ENCODE results near the gene BTD. TPM values are rescaled to one million over a fixed set of nuclear protein-coding genes. Genes with fewer than 3 reads are reported as not detected.

The BTD gene
- polyA plus RNA-seq, 2 donors, result 5.1 to 10.6 TPM

DNA sequence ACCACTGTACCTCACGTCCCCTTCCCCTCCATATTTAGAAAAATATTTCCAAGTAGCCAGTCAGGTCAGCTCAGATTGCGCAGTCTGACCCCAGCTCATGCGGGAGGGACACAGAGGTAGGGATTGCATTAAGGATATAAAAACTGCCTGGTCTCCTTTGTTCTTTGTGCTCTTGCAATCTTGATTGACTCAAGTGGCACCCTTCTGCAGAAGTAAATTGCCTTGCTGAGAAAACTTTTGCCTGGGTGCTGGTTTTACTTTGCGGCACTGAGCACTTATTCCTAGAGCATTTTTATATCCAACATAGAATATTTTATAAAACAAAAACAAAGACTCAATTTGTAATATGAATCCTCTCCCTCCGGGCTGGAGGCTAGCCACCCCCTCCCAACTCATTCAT lies 54.8 kb downstream of the BTD start:
- Histone ChIP-seq H3K4me3 (ENCODE audit: low read depth in 1 of 2, low read length in 2 of 2) (no peak overlapping the region), H3K9me3 (ENCODE audit: control insufficient read depth in 2 of 2, insufficient read depth in 1 of 2, low read depth in 1 of 2, low read length in 1 of 2) (peaks cover 6 to 7% of the 10 kb centered on the region in 2 donors), H3K36me3 (ENCODE audit: control insufficient read depth in 2 of 2, insufficient read depth in 2 of 2, low read length in 1 of 2) (no peaks in the 10 kb centered on the region), H3K27me3 (ENCODE audit: control insufficient read depth in 1 of 2, insufficient read depth in 2 of 2, low read length in 2 of 2) (no peaks in the 10 kb centered on the region), H3K4me1 (ENCODE audit: control insufficient read depth in 2 of 2, insufficient read depth in 2 of 2, low read length in 1 of 2) (no peaks in the 10 kb centered on the region), H3K27ac (ENCODE audit: low read depth in 2 of 2, low read length in 1 of 2) (no peak overlapping the region)
- WGBS, 2 donors, result 79 to 99% methylated on average over 5 of the region's 5 CpGs

GRCh38 chr3:15657016-15657415 lies 55.5 kb downstream of the BTD start:
- no peak overlapping the region for H3K4me3 ChIP-seq (ENCODE audit: low read depth in 1 of 2, low read length in 2 of 2)
- H3K27ac ChIP-seq (ENCODE audit: low read depth in 2 of 2, low read length in 1 of 2), result no peak overlapping the region
- no peaks in the 10 kb centered on the region for H3K4me1 ChIP-seq (ENCODE audit: control insufficient read depth in 2 of 2, insufficient read depth in 2 of 2, low read length in 1 of 2)
- H3K27me3 ChIP-seq (ENCODE audit: control insufficient read depth in 1 of 2, insufficient read depth in 2 of 2, low read length in 2 of 2), result no peaks in the 10 kb centered on the region
- H3K36me3 ChIP-seq (ENCODE audit: control insufficient read depth in 2 of 2, insufficient read depth in 2 of 2, low read length in 1 of 2), result no peaks in the 10 kb centered on the region
- peaks cover 6 to 7% of the 10 kb centered on the region in 2 donors for H3K9me3 ChIP-seq (ENCODE audit: control insufficient read depth in 2 of 2, insufficient read depth in 1 of 2, low read depth in 1 of 2, low read length in 1 of 2)

GRCh38 chr3:15659254-15659975 lies 57.9 kb downstream of the BTD start:
- 57 to 80% methylated on average over 5 of the region's 5 CpGs for WGBS, 2 donors
- H3K9me3 ChIP-seq (ENCODE audit: control insufficient read depth in 2 of 2, insufficient read depth in 1 of 2, low read depth in 1 of 2, low read length in 1 of 2), result peaks cover 6 to 7% of the 10 kb centered on the region in 2 donors
- no peaks in the 10 kb centered on the region for H3K27me3 ChIP-seq (ENCODE audit: control insufficient read depth in 1 of 2, insufficient read depth in 2 of 2, low read length in 2 of 2)
- H3K27ac ChIP-seq (ENCODE audit: low read depth in 2 of 2, low read length in 1 of 2), result no peak overlapping the region
- no peak overlapping the region for H3K4me3 ChIP-seq (ENCODE audit: low read depth in 1 of 2, low read length in 2 of 2)
- no peaks in the 10 kb centered on the region for H3K36me3 ChIP-seq (ENCODE audit: control insufficient read depth in 2 of 2, insufficient read depth in 2 of 2, low read length in 1 of 2)
- no peaks in the 10 kb centered on the region for H3K4me1 ChIP-seq (ENCODE audit: control insufficient read depth in 2 of 2, insufficient read depth in 2 of 2, low read length in 1 of 2)

DNA sequence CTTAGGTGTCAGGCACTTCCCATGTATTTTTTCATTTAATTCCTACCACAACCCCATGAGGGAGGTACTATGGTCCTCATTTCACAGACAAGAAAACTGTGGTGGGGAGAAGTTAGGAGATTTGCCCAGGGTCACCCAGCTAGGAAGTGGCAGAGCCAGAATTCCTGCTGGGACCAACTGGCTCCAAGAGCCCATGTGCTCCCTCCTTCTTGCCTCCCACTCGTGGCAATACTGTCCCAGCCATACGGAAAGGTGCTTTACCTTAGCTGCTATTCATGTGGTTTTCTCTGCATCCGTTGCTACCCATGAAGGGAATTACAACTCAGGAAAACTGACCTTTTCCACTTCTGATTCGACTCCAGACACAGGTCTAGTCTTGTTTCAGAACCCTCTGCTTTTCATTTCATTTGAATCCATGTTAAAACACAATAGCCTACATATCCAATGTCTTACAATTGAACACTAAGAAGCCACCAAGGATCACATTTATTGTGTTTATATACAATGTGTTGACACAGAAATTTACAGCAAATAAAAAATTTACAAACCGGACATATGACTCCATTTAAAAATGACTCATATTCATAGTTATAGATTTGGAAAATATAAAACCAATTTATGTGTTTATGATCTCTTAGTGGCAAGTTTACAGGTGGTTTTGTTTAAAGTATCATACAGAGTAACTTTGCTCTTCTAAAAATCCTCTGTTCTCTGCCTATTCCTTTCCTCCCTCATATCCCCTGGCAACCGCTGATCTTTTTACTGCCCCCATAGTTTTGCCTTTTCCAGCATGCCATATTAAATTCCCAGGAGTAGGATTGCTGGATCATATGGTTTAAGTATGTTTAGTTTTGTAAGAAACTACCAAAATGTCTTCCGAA lies 58.8 kb downstream of the BTD start:
- Histone ChIP-seq H3K36me3 (ENCODE audit: control insufficient read depth in 2 of 2, insufficient read depth in 2 of 2, low read length in 1 of 2) (no peaks in the 10 kb centered on the region), H3K27ac (ENCODE audit: low read depth in 2 of 2, low read length in 1 of 2) (no peak overlapping the region), H3K4me3 (ENCODE audit: low read depth in 1 of 2, low read length in 2 of 2) (no peak overlapping the region), H3K9me3 (ENCODE audit: control insufficient read depth in 2 of 2, insufficient read depth in 1 of 2, low read depth in 1 of 2, low read length in 1 of 2) (peaks cover 6 to 7% of the 10 kb centered on the region in 2 donors), H3K4me1 (ENCODE audit: control insufficient read depth in 2 of 2, insufficient read depth in 2 of 2, low read length in 1 of 2) (no peaks in the 10 kb centered on the region), H3K27me3 (ENCODE audit: control insufficient read depth in 1 of 2, insufficient read depth in 2 of 2, low read length in 2 of 2) (no peaks in the 10 kb centered on the region)
- 67 to 82% methylated on average over 7 of the region's 7 CpGs for WGBS, 2 donors

DNA sequence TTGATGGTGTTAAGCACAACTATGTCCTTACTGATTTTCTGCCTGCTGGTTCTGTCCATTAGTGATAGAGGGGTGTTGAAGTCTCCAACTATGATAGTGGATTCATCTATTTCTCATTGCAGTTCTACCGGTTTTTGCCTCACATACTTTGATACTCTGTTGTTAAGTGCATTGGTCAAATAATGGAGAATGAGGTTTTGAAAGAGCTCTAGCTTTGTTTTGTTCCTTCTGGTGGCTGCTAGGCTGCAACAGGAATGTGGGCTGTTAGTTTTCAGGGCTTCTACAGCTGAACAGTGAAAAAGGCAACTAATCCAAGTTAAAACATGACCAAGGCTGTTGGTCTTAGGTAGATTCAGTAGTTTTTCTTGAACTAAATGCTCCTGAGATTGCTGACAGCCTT lies 62.6 kb downstream of the BTD start:
- 67 to 73% methylated on average over 1 of the region's 1 CpG for WGBS, 2 donors
- Histone ChIP-seq H3K4me1 (ENCODE audit: control insufficient read depth in 2 of 2, insufficient read depth in 2 of 2, low read length in 1 of 2) (no peaks in the 10 kb centered on the region), H3K4me3 (ENCODE audit: low read depth in 1 of 2, low read length in 2 of 2) (no peak overlapping the region), H3K27ac (ENCODE audit: low read depth in 2 of 2, low read length in 1 of 2) (no peak overlapping the region), H3K36me3 (ENCODE audit: control insufficient read depth in 2 of 2, insufficient read depth in 2 of 2, low read length in 1 of 2) (peaks cover 0 to 6% of the 10 kb centered on the region in 2 donors), H3K9me3 (ENCODE audit: control insufficient read depth in 2 of 2, insufficient read depth in 1 of 2, low read depth in 1 of 2, low read length in 1 of 2) (peaks cover 0 to 2% of the 10 kb centered on the region in 2 donors), H3K27me3 (ENCODE audit: control insufficient read depth in 1 of 2, insufficient read depth in 2 of 2, low read length in 2 of 2) (no peaks in the 10 kb centered on the region)

DNA sequence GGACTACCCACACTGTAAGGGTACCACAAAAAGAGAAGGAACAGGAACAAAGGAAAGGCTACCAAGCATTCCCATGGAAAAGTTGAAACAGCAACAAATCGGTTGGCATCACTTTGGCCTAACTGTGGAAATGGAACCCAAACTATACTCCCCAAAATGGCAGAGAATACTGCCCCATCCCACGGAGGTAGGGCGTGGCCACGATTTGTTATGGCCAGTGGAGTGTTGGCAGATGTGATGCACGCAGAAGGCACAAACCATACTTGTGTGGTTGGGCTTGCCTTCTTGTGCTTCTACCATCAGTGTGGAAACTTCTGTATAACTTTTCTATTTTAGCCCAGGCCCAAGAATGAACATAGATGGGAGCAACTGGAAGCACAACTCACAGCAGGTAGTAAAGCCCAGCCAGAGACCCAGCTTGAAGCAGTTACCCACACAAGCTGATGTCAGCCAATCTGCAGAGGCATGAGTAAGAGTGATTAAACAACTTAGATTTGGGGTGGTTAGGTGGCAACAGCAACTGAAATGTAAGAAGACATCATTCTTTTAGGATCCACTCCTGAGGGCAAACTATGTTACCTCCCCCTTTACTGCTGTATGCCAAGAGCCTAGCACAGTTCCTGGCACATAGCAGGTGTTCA lies 64.1 kb downstream of the BTD start:
- Histone ChIP-seq H3K36me3 (ENCODE audit: control insufficient read depth in 2 of 2, insufficient read depth in 2 of 2, low read length in 1 of 2) (peaks cover 3 to 6% of the 10 kb centered on the region in 2 donors), H3K27ac (ENCODE audit: low read depth in 2 of 2, low read length in 1 of 2) (no peak overlapping the region), H3K9me3 (ENCODE audit: control insufficient read depth in 2 of 2, insufficient read depth in 1 of 2, low read depth in 1 of 2, low read length in 1 of 2) (peaks cover 0 to 2% of the 10 kb centered on the region in 2 donors), H3K27me3 (ENCODE audit: control insufficient read depth in 1 of 2, insufficient read depth in 2 of 2, low read length in 2 of 2) (no peaks in the 10 kb centered on the region), H3K4me1 (ENCODE audit: control insufficient read depth in 2 of 2, insufficient read depth in 2 of 2, low read length in 1 of 2) (no peaks in the 10 kb centered on the region), H3K4me3 (ENCODE audit: low read depth in 1 of 2, low read length in 2 of 2) (no peak overlapping the region)
- WGBS, 2 donors, result 93 to 96% methylated on average over 5 of the region's 5 CpGs

GRCh38 chr3:15666277-15666676 lies 64.7 kb downstream of the BTD start:
- H3K27me3 ChIP-seq (ENCODE audit: control insufficient read depth in 1 of 2, insufficient read depth in 2 of 2, low read length in 2 of 2), result no peaks in the 10 kb centered on the region
- peaks cover 0 to 2% of the 10 kb centered on the region in 2 donors for H3K9me3 ChIP-seq (ENCODE audit: control insufficient read depth in 2 of 2, insufficient read depth in 1 of 2, low read depth in 1 of 2, low read length in 1 of 2)
- H3K4me3 ChIP-seq (ENCODE audit: low read depth in 1 of 2, low read length in 2 of 2), result no peak overlapping the region
- H3K4me1 ChIP-seq (ENCODE audit: control insufficient read depth in 2 of 2, insufficient read depth in 2 of 2, low read length in 1 of 2), result no peaks in the 10 kb centered on the region
- no peak overlapping the region for H3K27ac ChIP-seq (ENCODE audit: low read depth in 2 of 2, low read length in 1 of 2)
- WGBS, 2 donors, result 86 to 94% methylated on average over 5 of the region's 5 CpGs
- H3K36me3 ChIP-seq (ENCODE audit: control insufficient read depth in 2 of 2, insufficient read depth in 2 of 2, low read length in 1 of 2), result peaks cover 3 to 6% of the 10 kb centered on the region in 2 donors

DNA sequence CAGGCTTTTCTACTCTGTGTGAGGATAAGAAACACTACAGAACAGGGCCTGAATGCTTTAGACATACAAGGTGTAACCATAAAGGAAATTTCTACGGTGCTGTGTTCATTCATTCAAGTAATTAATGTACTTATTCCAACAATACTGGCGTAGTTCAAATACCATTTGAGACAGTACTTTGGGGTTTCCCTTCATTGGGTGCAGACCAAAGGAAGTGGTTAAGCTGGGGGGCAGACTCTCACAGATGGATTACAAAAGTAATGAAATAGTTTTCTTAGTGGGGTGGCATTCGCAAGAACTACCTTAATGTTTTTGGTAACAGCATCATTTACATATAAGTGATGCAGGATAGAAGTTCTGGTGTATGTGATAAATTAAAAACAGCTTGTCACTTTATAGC lies 65.9 kb downstream of the BTD start:
- H3K4me1 ChIP-seq (ENCODE audit: control insufficient read depth in 2 of 2, insufficient read depth in 2 of 2, low read length in 1 of 2), result no peaks in the 10 kb centered on the region
- H3K4me3 ChIP-seq (ENCODE audit: low read depth in 1 of 2, low read length in 2 of 2), result no peak overlapping the region
- H3K9me3 ChIP-seq (ENCODE audit: control insufficient read depth in 2 of 2, insufficient read depth in 1 of 2, low read depth in 1 of 2, low read length in 1 of 2), result peaks cover 0 to 2% of the 10 kb centered on the region in 2 donors
- H3K27ac ChIP-seq (ENCODE audit: low read depth in 2 of 2, low read length in 1 of 2), result no peak overlapping the region
- 73 to 81% methylated on average over 3 of the region's 3 CpGs for WGBS, 2 donors
- peaks cover 3 to 6% of the 10 kb centered on the region in 2 donors for H3K36me3 ChIP-seq (ENCODE audit: control insufficient read depth in 2 of 2, insufficient read depth in 2 of 2, low read length in 1 of 2)
- no peaks in the 10 kb centered on the region for H3K27me3 ChIP-seq (ENCODE audit: control insufficient read depth in 1 of 2, insufficient read depth in 2 of 2, low read length in 2 of 2)

- H3K27me3 ChIP-seq (ENCODE audit: control insufficient read depth in 1 of 2, insufficient read depth in 2 of 2, low read length in 2 of 2), result no peaks in the 10 kb centered on the region
- 93 to 97% methylated on average over 1 of the region's 1 CpG for WGBS, 2 donors
- H3K36me3 ChIP-seq (ENCODE audit: control insufficient read depth in 2 of 2, insufficient read depth in 2 of 2, low read length in 1 of 2), result peaks cover 2 to 3% of the 10 kb centered on the region in 2 donors
- H3K4me3 ChIP-seq (ENCODE audit: low read depth in 1 of 2, low read length in 2 of 2), result no peak overlapping the region
- no peak overlapping the region for H3K27ac ChIP-seq (ENCODE audit: low read depth in 2 of 2, low read length in 1 of 2)
- no peaks in the 10 kb centered on the region for H3K4me1 ChIP-seq (ENCODE audit: control insufficient read depth in 2 of 2, insufficient read depth in 2 of 2, low read length in 1 of 2)
- H3K9me3 ChIP-seq (ENCODE audit: control insufficient read depth in 2 of 2, insufficient read depth in 1 of 2, low read depth in 1 of 2, low read length in 1 of 2), result no peaks in the 10 kb centered on the region
Observed at GRCh38 chr3:15673536-15673935, 72.0 kb downstream of the BTD start.

Measured in esophagus (tissue), 2 donors.